Choroid plexus epithelial cell (primary cell): ENCODE results near the gene TNS1.

Experiments
- DNase-seq: peaks from one replicate; pipeline ENCODE4 v3.0.0-alpha.2; 2010; ENCODE audit warnings: low read depth
- H3K4me3 ChIP-seq: 2 replicates; pipeline ENCODE4 v1.5.1; 2011; ENCODE audit warnings: low read depth, mild to moderate bottlenecking, control low read depth, low read length, moderate library complexity
- CTCF ChIP-seq: conservative IDR thresholded peaks from 2 replicates; pipeline ENCODE4 v1.5.1; 2011; ENCODE audit warnings: low read depth, mild to moderate bottlenecking, control low read depth, inconsistent platforms, low read length, moderate library complexity

The TNS1 gene

GRCh38 chr2:217988014-217988839 lies 14.6 kb downstream of the TNS1 start:
- peak; percentile 82 for DNase-seq
- peak; percentile 97 for TF ChIP-seq CTCF
- H3K4me3 ChIP-seq, result no peak overlapping the region

GRCh38 chr2:217987391-217987790 lies 15.4 kb downstream of the TNS1 start:
- DNase-seq, result no peak
- no peak overlapping the region for H3K4me3 ChIP-seq
- no peak for TF ChIP-seq CTCF

DNA sequence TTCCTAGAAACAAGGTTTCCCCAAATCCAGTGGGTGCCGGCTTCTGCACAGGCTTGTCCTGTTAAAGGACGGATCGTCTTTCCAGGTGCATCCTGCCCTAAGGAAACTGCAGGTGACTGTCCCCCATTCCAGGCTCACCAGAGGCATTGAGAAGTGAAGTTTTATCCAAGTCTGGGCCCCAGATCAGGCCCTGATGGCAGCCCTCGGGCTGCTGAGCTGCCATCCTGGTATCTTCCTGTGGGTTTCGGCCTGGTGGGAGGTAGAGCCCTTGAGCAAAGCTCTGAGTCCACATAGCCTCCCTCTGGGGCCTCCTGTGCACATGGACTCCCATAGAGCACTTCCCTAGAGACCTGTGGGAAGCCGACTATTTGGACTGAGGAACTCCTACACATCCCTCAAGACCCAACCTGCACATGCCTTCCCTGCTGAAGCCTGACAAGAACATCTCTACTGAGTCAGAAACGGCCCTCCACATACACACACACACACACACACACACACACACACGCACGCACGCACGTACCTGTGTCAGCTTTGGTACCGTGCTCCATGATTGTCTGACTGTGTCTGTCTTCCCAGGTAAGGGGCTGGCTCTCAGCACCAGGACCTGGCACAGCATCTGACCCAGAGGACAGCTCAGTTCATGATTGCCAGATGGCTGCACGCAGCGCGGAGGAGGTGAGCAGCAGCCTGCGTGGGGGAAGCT lies 16.4 kb downstream of the TNS1 start:
- no peak for TF ChIP-seq CTCF
- DNase-seq, result no peak
- H3K4me3 ChIP-seq, result no peak overlapping the region

- TF ChIP-seq CTCF, result no peak
- no peak for DNase-seq
- no peak overlapping the region for H3K4me3 ChIP-seq
Measured at GRCh38 chr2:217983276-217984233, 19.2 kb downstream of the TNS1 start.

- TF ChIP-seq CTCF, result no peak
- H3K4me3 ChIP-seq, result no peak overlapping the region
- no peak for DNase-seq
Measured at GRCh38 chr2:217981971-217982370, 20.8 kb downstream of the TNS1 start.

DNA sequence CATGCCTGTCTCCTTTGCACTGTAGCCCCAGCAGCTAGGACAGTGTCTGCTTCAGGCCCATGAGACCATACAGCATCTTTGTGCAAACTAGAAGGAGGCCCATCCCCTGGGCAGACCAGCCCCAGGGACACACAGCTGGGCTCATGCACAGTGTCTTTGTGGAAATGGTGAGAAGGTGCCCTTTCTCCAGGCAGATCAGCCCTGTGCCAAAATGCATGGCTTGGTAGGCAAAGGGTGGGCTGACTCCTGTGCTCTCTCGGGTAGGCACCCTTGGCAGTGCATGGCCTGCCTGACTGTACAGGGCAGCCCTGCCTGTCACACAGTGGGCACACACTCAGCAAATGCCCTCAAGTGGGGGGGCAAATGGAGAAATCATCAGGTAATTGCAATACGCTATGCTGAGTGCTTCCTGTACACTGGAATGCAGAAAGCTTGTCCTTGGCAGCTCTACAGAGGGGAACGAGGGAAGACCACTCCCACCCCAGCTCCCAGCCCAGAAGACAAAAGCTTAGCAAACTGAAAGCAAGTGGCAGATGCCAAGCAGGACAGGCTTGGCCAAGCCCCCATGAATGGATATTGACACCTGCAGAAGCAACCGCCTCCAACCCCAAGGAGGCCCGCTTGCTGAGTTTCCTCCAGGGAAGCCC lies 21.6 kb downstream of the TNS1 start:
- no peak for DNase-seq
- H3K4me3 ChIP-seq, result no peak overlapping the region
- no peak for TF ChIP-seq CTCF
